ENCODE results near the gene ITPRIP.

ITPRIP gene

DNA sequence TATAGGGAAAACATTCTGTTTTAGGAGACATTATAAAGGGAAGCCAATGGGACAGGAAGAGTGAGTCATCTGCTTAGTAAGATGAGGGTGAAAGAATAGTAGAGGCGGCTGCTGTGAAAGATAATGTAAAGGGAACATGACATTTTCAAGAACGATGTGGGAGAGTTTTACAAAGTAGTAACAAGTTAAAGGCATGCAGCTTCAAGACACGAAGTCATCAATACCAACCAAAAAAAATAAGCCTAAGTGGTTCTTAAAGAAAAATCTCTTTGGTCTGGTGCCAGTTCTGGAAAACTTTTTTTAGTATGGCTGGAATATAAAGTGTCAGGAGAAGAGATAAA is 77.5 kb downstream of the ITPRIP start:
- POLR2A ChIA-PET, result no interaction called here
- TF ChIP-seq, protein P1, sequence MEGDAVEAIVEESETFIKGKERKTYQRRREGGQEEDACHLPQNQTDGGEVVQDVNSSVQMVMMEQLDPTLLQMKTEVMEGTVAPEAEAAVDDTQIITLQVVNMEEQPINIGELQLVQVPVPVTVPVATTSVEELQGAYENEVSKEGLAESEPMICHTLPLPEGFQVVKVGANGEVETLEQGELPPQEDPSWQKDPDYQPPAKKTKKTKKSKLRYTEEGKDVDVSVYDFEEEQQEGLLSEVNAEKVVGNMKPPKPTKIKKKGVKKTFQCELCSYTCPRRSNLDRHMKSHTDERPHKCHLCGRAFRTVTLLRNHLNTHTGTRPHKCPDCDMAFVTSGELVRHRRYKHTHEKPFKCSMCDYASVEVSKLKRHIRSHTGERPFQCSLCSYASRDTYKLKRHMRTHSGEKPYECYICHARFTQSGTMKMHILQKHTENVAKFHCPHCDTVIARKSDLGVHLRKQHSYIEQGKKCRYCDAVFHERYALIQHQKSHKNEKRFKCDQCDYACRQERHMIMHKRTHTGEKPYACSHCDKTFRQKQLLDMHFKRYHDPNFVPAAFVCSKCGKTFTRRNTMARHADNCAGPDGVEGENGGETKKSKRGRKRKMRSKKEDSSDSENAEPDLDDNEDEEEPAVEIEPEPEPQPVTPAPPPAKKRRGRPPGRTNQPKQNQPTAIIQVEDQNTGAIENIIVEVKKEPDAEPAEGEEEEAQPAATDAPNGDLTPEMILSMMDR (IDR thresholded peaks at IDR 0.05; ENCODE audit: insufficient read depth, low read length, missing control alignments), result no peak
- H3K4me3 ChIP-seq (ENCODE audit: low read depth, low read length), result no peak overlapping the region
- CTCF ChIA-PET, result interaction anchor here (0.8 to 3.8 kb wide), 7 partner anchors 9 to 216 kb away, joined by 3 to 28 read pairs (median 5); no protein-coding TSS in a partner anchor
- no peak for DNase-seq (ENCODE audit: low read depth, low spot score)

DNA sequence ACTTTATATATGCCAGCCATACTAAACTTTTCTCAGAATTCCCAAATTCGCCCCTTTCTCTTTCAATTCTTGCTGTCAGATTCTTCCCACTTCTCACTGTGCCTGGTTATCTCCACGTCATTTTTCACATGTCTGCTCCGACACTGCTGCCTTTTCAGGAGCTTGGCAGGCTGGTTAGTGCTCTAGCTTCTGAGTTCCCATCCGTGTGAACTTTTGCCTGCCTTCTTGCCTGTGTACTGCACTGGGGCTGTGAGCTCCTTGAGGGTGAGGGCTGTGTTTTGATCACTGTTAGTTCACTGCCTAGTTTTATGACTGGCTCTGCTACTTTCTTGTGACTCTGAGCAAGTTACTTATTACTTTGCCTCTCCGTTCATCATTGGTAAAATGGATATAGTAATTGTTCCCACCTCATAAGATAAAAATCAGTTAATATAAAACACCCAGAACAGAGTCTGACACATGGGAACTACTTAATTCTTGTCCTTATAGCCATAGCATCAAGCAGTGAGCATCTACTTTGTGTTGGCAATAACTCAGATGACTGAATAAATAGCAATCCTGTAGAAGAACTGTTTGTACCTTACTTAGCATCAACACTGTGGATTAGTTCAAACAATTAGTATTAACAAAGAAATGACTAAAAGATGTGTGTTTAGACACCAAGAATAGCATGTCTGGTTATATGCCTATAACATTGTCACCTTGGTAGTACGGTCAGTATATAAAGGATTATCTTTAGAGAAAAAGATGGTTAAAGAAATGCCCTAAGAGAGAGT is 78.1 kb downstream of the ITPRIP start:
- ChIA-PET CTCF (interaction anchor here (1.0 to 3.5 kb wide), 6 partner anchors 9 to 371 kb away, joined by 3 to 14 read pairs (median 4); no protein-coding TSS in a partner anchor), POLR2A (interaction anchor here (1.7 kb wide), 1 partner anchor 9 kb away, joined by 5 read pairs; the partner anchor contains the start of gene GSTO2)
- TF ChIP-seq, protein P1 (IDR thresholded peaks at IDR 0.05; ENCODE audit: insufficient read depth, low read length, missing control alignments), result no peak
- no peak overlapping the region for H3K4me3 ChIP-seq (ENCODE audit: low read depth, low read length)
- no peak for DNase-seq (ENCODE audit: low read depth, low spot score)
